WERI-Rb-1 (cell line): ENCODE results near the gene PHF11.

Experiments used
- DNase-seq: peaks from one replicate; pipeline ENCODE4 v3.0.0-alpha.2; 2020
- H3K27ac ChIP-seq: fragments of 250-450 bp; sonication (Bioruptor Pico); 2 replicates; pipeline ENCODE4 v1.5.1; 2020; ENCODE audit warnings: mild to moderate bottlenecking, moderate library complexity
- H3K27me3 ChIP-seq: fragments of 250-450 bp; sonication (Bioruptor Pico); 2 replicates; pipeline ENCODE4 v1.5.1; 2021; ENCODE audit warnings: mild to moderate bottlenecking, low read depth, moderate library complexity; ENCODE audit not compliant: insufficient read depth, severe bottlenecking
- H3K36me3 ChIP-seq: fragments of 250-450 bp; sonication (Bioruptor Pico); 2 replicates; pipeline ENCODE4 v1.5.1; 2020; ENCODE audit warnings: mild to moderate bottlenecking, moderate library complexity
- H3K4me3 ChIP-seq: 2 replicates; pipeline ENCODE4 v1.5.1; 2011; ENCODE audit warnings: low read depth, mild to moderate bottlenecking, control low read depth, low read length
- H3K9me3 ChIP-seq: fragments of 250-450 bp; sonication (Bioruptor Pico); 2 replicates; pipeline ENCODE4 v1.5.1; 2021; ENCODE audit warnings: mild to moderate bottlenecking, moderate library complexity; ENCODE audit not compliant: severe bottlenecking
- CTCF ChIP-seq: IDR thresholded peaks from 2 replicates; pipeline ENCODE4 v1.5.1; 2011; ENCODE audit warnings: low read depth, mild to moderate bottlenecking, control low read depth, inconsistent platforms, low read length

PHF11 gene

GRCh38 chr13:49495783-49496762 is at the start of gene PHF11:
Gene PHF11, plus strand, starts transcription at chr13:49495953. Its CDS starts 49 bp downstream, at chr13:49496002.
- Histone ChIP-seq H3K27me3 (no peaks in the 10 kb centered on the region), H3K27ac (no peak within 1 kb of the TSS), H3K36me3 (no peaks in the 10 kb centered on the region), H3K9me3 (no peaks in the 10 kb centered on the region), H3K4me3 (no peak within 1 kb of the TSS)
- no peak for TF ChIP-seq CTCF
- DNase-seq, result no peak

GRCh38 chr13:49446473-49446872 is 49.3 kb upstream of the PHF11 start:
- H3K27me3 ChIP-seq, result no peaks in the 10 kb centered on the region
- H3K4me3 ChIP-seq, result no peak overlapping the region
- no peak overlapping the region for H3K27ac ChIP-seq
- H3K9me3 ChIP-seq, result no peaks in the 10 kb centered on the region
- H3K36me3 ChIP-seq, result no peaks in the 10 kb centered on the region
- no peak for TF ChIP-seq CTCF
- no peak for DNase-seq

- H3K27ac ChIP-seq, result no peak overlapping the region
- H3K4me3 ChIP-seq, result no peak overlapping the region
- no peaks in the 10 kb centered on the region for H3K27me3 ChIP-seq
- TF ChIP-seq CTCF, result no peak
- no peaks in the 10 kb centered on the region for H3K9me3 ChIP-seq
- DNase-seq, result no peak
- H3K36me3 ChIP-seq, result no peaks in the 10 kb centered on the region
Observed at GRCh38 chr13:49448753-49449152, 47.0 kb upstream of the PHF11 start.

GRCh38 chr13:49450105-49450819 is 45.5 kb upstream of the PHF11 start:
- no peaks in the 10 kb centered on the region for H3K9me3 ChIP-seq
- no peaks in the 10 kb centered on the region for H3K36me3 ChIP-seq
- H3K27me3 ChIP-seq, result no peaks in the 10 kb centered on the region
- TF ChIP-seq CTCF, result no peak
- DNase-seq, result no peak
- no peak overlapping the region for H3K27ac ChIP-seq
- H3K4me3 ChIP-seq, result no peak overlapping the region

- Histone ChIP-seq H3K27ac (no peak overlapping the region), H3K4me3 (no peak overlapping the region), H3K27me3 (no peaks in the 10 kb centered on the region), H3K36me3 (no peaks in the 10 kb centered on the region), H3K9me3 (no peaks in the 10 kb centered on the region)
- no peak for DNase-seq
- TF ChIP-seq CTCF, result no peak
Observed at GRCh38 chr13:49452725-49453457, 42.9 kb upstream of the PHF11 start.
